K562 (cell line): Measurements from ENCODE around the gene SDC1. TPM values are rescaled to one million over a fixed set of nuclear protein-coding genes. Genes with fewer than 3 reads are reported as not detected.

Experiments used
- ATAC-seq: fragments of 200-7000 bp; cut with Tn5 transposase; 3 replicates; pipeline ENCODE4 v1.9.1; 2020; ENCODE audit warnings: moderate library complexity
- BruUV-seq: library from RNA; stranded (reverse); fragments of 400-500 nt; replicated peaks from 2 replicates; lab custom pipeline; 2021; lab: Mats Ljungman, UMichigan
- CTCF ChIA-PET: fragments of 300-600 bp; formaldehyde crosslinking; extraction: SDS; loops from one replicate; lab custom pipeline; 2021; ENCODE audit warnings: low intra/inter-chr PET ratio; lab: Yijun Ruan, JAX
- POLR2A ChIA-PET: fragments of 300-600, 350-650 bp; sonication (Branson Sonifier 250); formaldehyde crosslinking; extraction: SDS; loops from one replicate; lab custom pipeline; 2021; ENCODE audit warnings: antibody characterized with exemption, inconsistent platforms; lab: Yijun Ruan, JAX
- DNase-seq, 4 experiments: peaks; one replicate each; pipeline versions ENCODE4 v3.0.0 to v3.0.0-alpha.2; 2011 to 2018; ENCODE audit warnings: low spot score in 3 of 4, mixed read lengths in 3 of 4; ENCODE audit errors: extremely low read depth in 1 of 4
- FAIRE-seq: peaks from 2 replicates; lab custom pipeline; 2011; peaks lifted over from hg19 to GRCh38; lab: Jason Lieb, UNC
- H2AFZ ChIP-seq: 2 replicates; pipeline ENCODE4 v1.6.0; 2011; ENCODE audit warnings: low read depth, low read length, control low read depth, inconsistent platforms
- H3K27ac ChIP-seq: fragments of 200-600 bp; 3 replicates; pipeline ENCODE4 v1.8.0; 2011; ENCODE audit warnings: low read depth, mild to moderate bottlenecking, control low read depth, inconsistent platforms, low read length, moderate library complexity, mixed read lengths; ENCODE audit errors: extremely low read depth
- H3K27me3 ChIP-seq, 2 experiments: fragments of 300-600 bp in 1 of 2; 2 replicates in 1 of 2; 3 replicates in 1 of 2; pipeline versions ENCODE4 v1.6.0 to v1.8.0; 2011; ENCODE audit warnings: inconsistent platforms in 2 of 2, low read length in 2 of 2, mild to moderate bottlenecking in 1 of 2, mixed read lengths in 1 of 2, moderate library complexity in 1 of 2; ENCODE audit not compliant: control insufficient read depth in 2 of 2, insufficient read depth in 2 of 2
- H3K36me3 ChIP-seq: fragments of 300-600 bp; 3 replicates; pipeline ENCODE4 v1.8.0; 2011; ENCODE audit warnings: mild to moderate bottlenecking, low read length, inconsistent platforms; ENCODE audit not compliant: control insufficient read depth, insufficient read depth
- H3K4me1 ChIP-seq, 2 experiments: fragments of 200-600 bp in 1 of 2; replicated peaks in 1 of 2; 2 replicates in 1 of 2; 3 replicates in 1 of 2; pipeline versions ENCODE4 v1.5.1 to v1.8.0; 2011; ENCODE audit warnings: inconsistent platforms in 2 of 2, low read length in 2 of 2, mild to moderate bottlenecking in 1 of 2, mixed read lengths in 1 of 2, moderate library complexity in 1 of 2; ENCODE audit not compliant: control insufficient read depth in 2 of 2, insufficient read depth in 2 of 2
- H3K4me2 ChIP-seq: 2 replicates; pipeline ENCODE4 v1.6.1; 2011; ENCODE audit warnings: low read length, control low read depth, inconsistent platforms, mixed read lengths; ENCODE audit not compliant: insufficient read depth
- H3K4me3 ChIP-seq: fragments of 200-600 bp; sonication (generic), shearing (Covaris generic); 2 replicates; pipeline ENCODE4 v1.5.1; 2016; ENCODE audit warnings: control low read depth, inconsistent platforms
- H3K79me2 ChIP-seq: fragments of 200-600 bp; 3 replicates; pipeline ENCODE4 v1.8.0; 2011; ENCODE audit warnings: low read length, inconsistent platforms; ENCODE audit not compliant: control insufficient read depth, insufficient read depth
- H3K9ac ChIP-seq, 2 experiments: 2 replicates each; pipeline versions ENCODE4 v1.6.0 to v1.6.1; 2011; ENCODE audit warnings: low read depth in 2 of 2, low read length in 2 of 2, control low read depth in 1 of 2, inconsistent platforms in 1 of 2, mild to moderate bottlenecking in 1 of 2, mixed read lengths in 1 of 2; ENCODE audit not compliant: insufficient read depth in 1 of 2
- H3K9me1 ChIP-seq: one replicate; pipeline ENCODE4 v1.6.0; 2011; ENCODE audit warnings: inconsistent platforms, mild to moderate bottlenecking, low read length, moderate library complexity; ENCODE audit not compliant: control insufficient read depth, insufficient read depth
- H3K9me3 ChIP-seq: replicated peaks from 2 replicates; pipeline ENCODE4 v1.5.1; 2011; ENCODE audit warnings: low read depth, low read length, inconsistent platforms; ENCODE audit not compliant: control insufficient read depth, insufficient read depth
- H4K20me1 ChIP-seq: replicated peaks from 2 replicates; pipeline ENCODE4 v1.6.1; 2011; ENCODE audit warnings: low read length, inconsistent platforms, mixed read lengths; ENCODE audit not compliant: control insufficient read depth, insufficient read depth
- BRCA1 ChIP-seq, 2 experiments: fragments of 450-650 bp in 1 of 2; sonication (generic) in 1 of 2; formaldehyde crosslinking in 1 of 2; IDR thresholded peaks; 2 replicates each; pipeline versions ENCODE4 v1.5.0 to v1.6.1; 2017 to 2020; ENCODE audit warnings: mild to moderate bottlenecking in 1 of 2, missing genetic modification reagents in 1 of 2
- EP400 ChIP-seq: fragments of 450-650 bp; IDR thresholded peaks from 2 replicates; pipeline ENCODE4 v1.6.1; 2017; ENCODE audit warnings: antibody characterized with exemption, mild to moderate bottlenecking, moderate library complexity
- MTA3 ChIP-seq: fragments of 450-650 bp; formaldehyde crosslinking; IDR thresholded peaks from 2 replicates; pipeline ENCODE4 v1.6.1; 2017; ENCODE audit warnings: mild to moderate bottlenecking, borderline replicate concordance
- NFIC ChIP-seq: fragments of 450-650 bp; IDR thresholded peaks from 2 replicates; pipeline ENCODE4 v1.6.1; 2017; ENCODE audit warnings: mild to moderate bottlenecking, inconsistent platforms
- TEAD2 ChIP-seq: fragments of 450-650 bp; IDR thresholded peaks from 2 replicates; pipeline ENCODE4 v1.6.1; 2016; ENCODE audit warnings: missing genetic modification characterization, control low read depth, missing compliant biosample characterization
- THAP7 ChIP-seq: fragments of 250-450 bp; sonication (Bioruptor Pico); IDR thresholded peaks from 2 replicates; pipeline ENCODE4 v1.5.0; 2021
- ZBED1 ChIP-seq: IDR thresholded peaks from 2 replicates; pipeline ENCODE4 v1.6.1; 2014
- ZMIZ1 ChIP-seq, 2 experiments: fragments of 150-350 bp in 1 of 2; IDR thresholded peaks; 2 replicates each; pipeline ENCODE4 v1.6.1; 2012 to 2016; ENCODE audit warnings: low read depth in 2 of 2, low read length in 2 of 2, mild to moderate bottlenecking in 1 of 2, moderate library complexity in 1 of 2
- ZNF444 ChIP-seq: fragments of 250-450 bp; sonication (Bioruptor Pico); IDR thresholded peaks from 2 replicates; pipeline ENCODE4 v1.4.0; 2020; ENCODE audit warnings: mild to moderate bottlenecking, moderate library complexity
- ZNF707 ChIP-seq: fragments of 250-450 bp; sonication (Bioruptor Pico); conservative IDR thresholded peaks from 2 replicates; pipeline ENCODE4 v1.8.0; 2022; ENCODE audit warnings: inconsistent platforms, mild to moderate bottlenecking, moderate library complexity
- WGBS: fragments of 100-300 bp; shearing (Covaris generic); methylation state at CpG from one replicate; pipeline ENCODE4 v1.1.6; 2016; ENCODE audit warnings: low coverage, mixed read lengths; ENCODE audit not compliant: insufficient coverage; ENCODE audit errors: missing lambda C conversion rate; 5-methylcytosine and 5-hydroxymethylcytosine counted together
- in situ Hi-C: fragments of 300-500 bp; cut with MboI; formaldehyde crosslinking; loops from 4 replicates; pipeline ENCODE4 v1.15.0; 2018; ENCODE audit warnings: inconsistent platforms, mixed read lengths
- intact Hi-C: fragments of 100-400 bp; cut with micrococcal nuclease; formaldehyde crosslinking; loops from 2 replicates; pipeline ENCODE4 v1.14.2; 2022
- polyA plus RNA-seq, 8 experiments: library from polyadenylated mRNA; depleted of rRNA in 4 of 8; stranded (reverse) in 5 of 8; unstranded in 3 of 8; fragments of >200 nt; fragmentation: Nextera tagmentation in 2 of 8; fragmentation: Illumina TruSeq in 1 of 8; extraction: Ambion mirVana in 2 of 8; extraction: Trizol in 1 of 8; gene quantifications; 2 replicates each; pipeline versions ENCODE4 v1.2.1 to v1.2.3, GENCODE V29; 2011 to 2014; ENCODE audit warnings: inconsistent platforms in 1 of 8, missing spikeins in 1 of 8
- total RNA-seq, 7 experiments: library from RNA; depleted of rRNA in 6 of 7; stranded (reverse); fragments of >200 nt in 6 of 7; fragmentation: Illumina TruSeq in 2 of 7; extraction: Trizol in 2 of 7; gene quantifications; 2 replicates each; pipeline versions ENCODE4 v1.2.1 to v1.2.3, GENCODE V29; 2011 to 2021; ENCODE audit warnings: low replicate concordance in 1 of 7
- TF ChIP-seq, protein P1 (sequence below): fragments of 450-650 bp; IDR thresholded peaks from 2 replicates; pipeline ENCODE4 v1.6.1; 2016; ENCODE audit warnings: mild to moderate bottlenecking
- TF ChIP-seq, protein P2 (sequence below), 2 experiments: fragments of 450-650 bp; conservative IDR thresholded peaks; 2 replicates each; pipeline ENCODE4 v1.6.1; 2017; ENCODE audit warnings: mild to moderate bottlenecking in 2 of 2, moderate library complexity in 2 of 2

SDC1 gene
- total and polyA plus RNA-seq, 9 of the 15 experiments (the other 6 are each of a cell fraction or from before 2014, with no cell fraction given), result 0.06 to 2.7 (median 0.49) TPM

- 7% methylated on average over 5 of the region's 6 CpGs for WGBS
- Histone ChIP-seq H3K4me3 (no peak overlapping the region), H3K4me2 (no peak overlapping the region), H3K27ac (no peak overlapping the region), H3K4me1 (no peaks in the 10 kb centered on the region; a peak in 1 of 5 replicates), H3K27me3 (peaks cover 7 to 33% of the 10 kb centered on the region in 2 experiments; a peak in 4 of 5 replicates), H3K9ac (0 out of 4 replicates have a peak overlapping the region, but pooled peaks of 1 of the 2 experiments have one; percentile 35), H2AFZ (no peak overlapping the region), H3K9me3 (no peaks in the 10 kb centered on the region), H3K9me1 (no peaks in the 10 kb centered on the region), H3K36me3 (no peaks in the 10 kb centered on the region), H4K20me1 (no peaks in the 10 kb centered on the region), H3K79me2 (no peaks in the 10 kb centered on the region)
- BruUV-seq, result no TSS peak
- in situ Hi-C loops, result no loop called here
- ATAC-seq (peak; percentile 40), FAIRE-seq (no peak), DNase-seq (no peak)
- POLR2A ChIA-PET, result no interaction called here
- CTCF ChIA-PET, result interaction anchor here (0.7 kb wide), 1 partner anchor 133 kb away, joined by 3 read pairs; no protein-coding TSS in a partner anchor
- intact Hi-C loops, result no loop called here
- TF ChIP-seq, protein P1, sequence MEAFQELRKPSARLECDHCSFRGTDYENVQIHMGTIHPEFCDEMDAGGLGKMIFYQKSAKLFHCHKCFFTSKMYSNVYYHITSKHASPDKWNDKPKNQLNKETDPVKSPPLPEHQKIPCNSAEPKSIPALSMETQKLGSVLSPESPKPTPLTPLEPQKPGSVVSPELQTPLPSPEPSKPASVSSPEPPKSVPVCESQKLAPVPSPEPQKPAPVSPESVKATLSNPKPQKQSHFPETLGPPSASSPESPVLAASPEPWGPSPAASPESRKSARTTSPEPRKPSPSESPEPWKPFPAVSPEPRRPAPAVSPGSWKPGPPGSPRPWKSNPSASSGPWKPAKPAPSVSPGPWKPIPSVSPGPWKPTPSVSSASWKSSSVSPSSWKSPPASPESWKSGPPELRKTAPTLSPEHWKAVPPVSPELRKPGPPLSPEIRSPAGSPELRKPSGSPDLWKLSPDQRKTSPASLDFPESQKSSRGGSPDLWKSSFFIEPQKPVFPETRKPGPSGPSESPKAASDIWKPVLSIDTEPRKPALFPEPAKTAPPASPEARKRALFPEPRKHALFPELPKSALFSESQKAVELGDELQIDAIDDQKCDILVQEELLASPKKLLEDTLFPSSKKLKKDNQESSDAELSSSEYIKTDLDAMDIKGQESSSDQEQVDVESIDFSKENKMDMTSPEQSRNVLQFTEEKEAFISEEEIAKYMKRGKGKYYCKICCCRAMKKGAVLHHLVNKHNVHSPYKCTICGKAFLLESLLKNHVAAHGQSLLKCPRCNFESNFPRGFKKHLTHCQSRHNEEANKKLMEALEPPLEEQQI, result no peak
- TF ChIP-seq THAP7 (CRISPR knock-in tag) (no peak), ZNF707 (no peak), ZMIZ1 (IDR thresholded peaks at IDR 0.05; ENCODE audit: low read depth in 2 of 2, low read length in 2 of 2) (no peak), MTA3 (no peak), ZNF444 (no peak), ZBED1 (no peak), NFIC (no peak), TEAD2 (no peak), EP400 (no peak), BRCA1 (IDR thresholded peaks at IDR 0.05) (no peak), BRCA1 (CRISPR knock-in tag; IDR thresholded peaks at IDR 0.05) (no peak)
- TF ChIP-seq, protein P2, sequence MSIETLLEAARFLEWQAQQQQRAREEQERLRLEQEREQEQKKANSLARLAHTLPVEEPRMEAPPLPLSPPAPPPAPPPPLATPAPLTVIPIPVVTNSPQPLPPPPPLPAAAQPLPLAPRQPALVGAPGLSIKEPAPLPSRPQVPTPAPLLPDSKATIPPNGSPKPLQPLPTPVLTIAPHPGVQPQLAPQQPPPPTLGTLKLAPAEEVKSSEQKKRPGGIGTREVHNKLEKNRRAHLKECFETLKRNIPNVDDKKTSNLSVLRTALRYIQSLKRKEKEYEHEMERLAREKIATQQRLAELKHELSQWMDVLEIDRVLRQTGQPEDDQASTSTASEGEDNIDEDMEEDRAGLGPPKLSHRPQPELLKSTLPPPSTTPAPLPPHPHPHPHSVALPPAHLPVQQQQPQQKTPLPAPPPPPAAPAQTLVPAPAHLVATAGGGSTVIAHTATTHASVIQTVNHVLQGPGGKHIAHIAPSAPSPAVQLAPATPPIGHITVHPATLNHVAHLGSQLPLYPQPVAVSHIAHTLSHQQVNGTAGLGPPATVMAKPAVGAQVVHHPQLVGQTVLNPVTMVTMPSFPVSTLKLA (conservative IDR thresholded peaks at IDR 0.05), result no peak
Observed at GRCh38 chr2:20231598-20232026, 6.7 kb upstream of the SDC1 start.
